Measurements from ENCODE around the gene SLC25A4. TPM values are rescaled to one million over a fixed set of nuclear protein-coding genes. Genes with fewer than 3 reads are reported as not detected.

SLC25A4 gene
- polyA plus RNA-seq, 3 donors = 0.07 TPM; not detected in 2

DNA sequence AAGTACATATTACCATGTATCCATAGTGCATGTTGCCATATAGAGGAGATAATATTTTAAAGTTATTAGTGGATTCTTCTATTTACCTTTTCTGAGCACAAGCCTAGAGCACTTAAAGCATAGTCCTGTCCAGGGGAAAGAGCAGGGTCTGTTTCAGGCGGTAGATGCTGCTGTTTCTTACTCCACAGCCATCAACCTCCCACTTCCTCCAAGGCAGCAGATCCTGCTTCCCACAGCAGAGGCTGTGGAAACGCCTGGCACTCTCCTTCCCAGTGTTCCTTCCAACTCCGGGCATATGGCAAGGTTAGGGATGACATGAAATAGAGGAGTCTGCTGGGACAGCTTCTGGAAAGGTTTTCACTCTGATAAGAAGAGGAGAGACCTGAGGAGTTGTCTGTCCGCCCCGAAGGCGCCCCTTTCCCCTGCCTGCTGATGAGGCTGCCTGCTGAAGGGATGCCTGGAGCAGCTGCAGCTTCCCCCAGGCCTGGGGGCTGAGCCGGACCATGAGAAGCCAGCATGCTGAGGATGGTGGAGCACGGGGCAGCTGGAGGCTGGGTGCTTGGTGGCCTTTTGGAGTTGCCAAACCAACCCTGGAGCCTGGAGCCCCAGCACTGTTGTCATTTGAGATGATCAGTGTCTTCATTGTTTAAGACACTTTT lies 43.9 kb upstream of the SLC25A4 start:
- peaks cover 7 to 10% (median 9%) of the 10 kb centered on the region in 3 donors for H3K27me3 Mint-ChIP-seq (ENCODE audit: low read depth in 3 of 3)
- DNase-seq = no peak
- WGBS (ENCODE audit: insufficient coverage) = 65% methylated on average over 5 of the region's 8 CpGs

DNA sequence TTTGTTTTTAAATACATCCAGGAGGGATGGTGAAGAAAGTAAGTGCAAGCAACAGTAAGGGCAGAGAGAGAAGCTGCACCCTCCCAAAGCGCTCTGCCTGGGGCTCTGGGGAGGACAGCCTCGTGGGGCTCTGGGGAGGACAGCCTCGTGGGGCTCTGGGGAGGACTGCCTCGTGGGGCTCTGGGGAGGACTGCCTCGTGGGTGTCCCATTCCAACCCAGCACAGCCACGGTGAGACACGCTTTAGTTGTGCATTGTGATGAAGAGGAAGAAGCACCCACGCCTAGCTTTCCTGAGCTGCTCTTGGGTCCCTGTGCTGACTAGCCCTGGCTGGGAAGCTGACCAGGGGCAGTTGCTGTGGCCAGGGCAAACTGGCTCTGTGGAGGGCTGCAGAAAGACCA lies 43.1 kb upstream of the SLC25A4 start:
- no peaks in the 10 kb centered on the region for H3K4me1 Mint-ChIP-seq
- intact Hi-C loops (cut with micrococcal nuclease) = no loop called here

More for the DNA sequence above, 43.9 kb upstream of the SLC25A4 start:
- H3K9ac ChIP-seq (ENCODE audit: insufficient read depth, low read length, poor library complexity, severe bottlenecking) = no peak overlapping the region
- H3K4me1 ChIP-seq (ENCODE audit: control insufficient read depth in 1 of 2, insufficient read depth in 2 of 2, low read length in 2 of 2) = no peaks in the 10 kb centered on the region
- H4K20me1 ChIP-seq (ENCODE audit: insufficient read depth, low read length) = no peaks in the 10 kb centered on the region
- H3K27me3 ChIP-seq (ENCODE audit: control insufficient read depth in 2 of 2, insufficient read depth in 2 of 2, low read length in 2 of 2) = no peaks in the 10 kb centered on the region
- intact Hi-C loops (cut with micrococcal nuclease) = no loop called here
- H2AFZ ChIP-seq (ENCODE audit: insufficient read depth, low read depth, low read length, poor library complexity, severe bottlenecking) = no peak overlapping the region
- peaks cover 0 to 1% (median 0%) of the 10 kb centered on the region in 7 donors for H3K9me3 Mint-ChIP-seq
- H3K4me2 ChIP-seq (replicated peaks; ENCODE audit: extremely low read depth, low read length, poor library complexity, severe bottlenecking) = no peak overlapping the region
- H3K4me3 ChIP-seq (replicated peaks in 1 of 3; ENCODE audit: low read depth in 2 of 3, low read length in 3 of 3) = no peak overlapping the region
- no peak overlapping the region for H3K27ac ChIP-seq (ENCODE audit: low read depth in 1 of 2, low read length in 2 of 2)
- no peaks in the 10 kb centered on the region for H3K36me3 Mint-ChIP-seq
- H3K27ac Mint-ChIP-seq = no peak overlapping the region
- no peaks in the 10 kb centered on the region for H3K4me1 Mint-ChIP-seq
- H3K36me3 ChIP-seq (replicated peaks in 1 of 2; ENCODE audit: control insufficient read depth in 1 of 2, insufficient read depth in 2 of 2, low read length in 2 of 2) = no peaks in the 10 kb centered on the region
- TF ChIP-seq, protein P1, sequence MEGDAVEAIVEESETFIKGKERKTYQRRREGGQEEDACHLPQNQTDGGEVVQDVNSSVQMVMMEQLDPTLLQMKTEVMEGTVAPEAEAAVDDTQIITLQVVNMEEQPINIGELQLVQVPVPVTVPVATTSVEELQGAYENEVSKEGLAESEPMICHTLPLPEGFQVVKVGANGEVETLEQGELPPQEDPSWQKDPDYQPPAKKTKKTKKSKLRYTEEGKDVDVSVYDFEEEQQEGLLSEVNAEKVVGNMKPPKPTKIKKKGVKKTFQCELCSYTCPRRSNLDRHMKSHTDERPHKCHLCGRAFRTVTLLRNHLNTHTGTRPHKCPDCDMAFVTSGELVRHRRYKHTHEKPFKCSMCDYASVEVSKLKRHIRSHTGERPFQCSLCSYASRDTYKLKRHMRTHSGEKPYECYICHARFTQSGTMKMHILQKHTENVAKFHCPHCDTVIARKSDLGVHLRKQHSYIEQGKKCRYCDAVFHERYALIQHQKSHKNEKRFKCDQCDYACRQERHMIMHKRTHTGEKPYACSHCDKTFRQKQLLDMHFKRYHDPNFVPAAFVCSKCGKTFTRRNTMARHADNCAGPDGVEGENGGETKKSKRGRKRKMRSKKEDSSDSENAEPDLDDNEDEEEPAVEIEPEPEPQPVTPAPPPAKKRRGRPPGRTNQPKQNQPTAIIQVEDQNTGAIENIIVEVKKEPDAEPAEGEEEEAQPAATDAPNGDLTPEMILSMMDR (IDR thresholded peaks at IDR 0.05) = no peak
- H3K79me2 ChIP-seq (ENCODE audit: insufficient read depth, low read length) = no peaks in the 10 kb centered on the region
- no peaks in the 10 kb centered on the region for H3K9me3 ChIP-seq (replicated peaks in 1 of 2; ENCODE audit: control insufficient read depth in 1 of 2, insufficient read depth in 1 of 2, low read length in 2 of 2)
- H3K4me3 Mint-ChIP-seq = no peak overlapping the region

More for the DNA sequence above, 43.1 kb upstream of the SLC25A4 start:
- no peak overlapping the region for H3K4me2 ChIP-seq (replicated peaks; ENCODE audit: extremely low read depth, low read length, poor library complexity, severe bottlenecking)
- H3K36me3 ChIP-seq (replicated peaks in 1 of 2; ENCODE audit: control insufficient read depth in 1 of 2, insufficient read depth in 2 of 2, low read length in 2 of 2) = no peaks in the 10 kb centered on the region
- no peaks in the 10 kb centered on the region for H3K36me3 Mint-ChIP-seq
- no peaks in the 10 kb centered on the region for H3K27me3 ChIP-seq (ENCODE audit: control insufficient read depth in 2 of 2, insufficient read depth in 2 of 2, low read length in 2 of 2)
- WGBS (ENCODE audit: insufficient coverage) = 83% methylated on average over 7 of the region's 8 CpGs
- no peaks in the 10 kb centered on the region for H3K9me3 ChIP-seq (replicated peaks in 1 of 2; ENCODE audit: control insufficient read depth in 1 of 2, insufficient read depth in 1 of 2, low read length in 2 of 2)
- H3K27ac Mint-ChIP-seq = no peak overlapping the region
- no peak for DNase-seq
- H3K4me3 Mint-ChIP-seq = no peak overlapping the region
- H3K9me3 Mint-ChIP-seq = peaks cover 0 to 1% (median 0%) of the 10 kb centered on the region in 7 donors
- H3K4me1 ChIP-seq (ENCODE audit: control insufficient read depth in 1 of 2, insufficient read depth in 2 of 2, low read length in 2 of 2) = no peaks in the 10 kb centered on the region
- no peak overlapping the region for H3K4me3 ChIP-seq (replicated peaks in 1 of 3; ENCODE audit: low read depth in 2 of 3, low read length in 3 of 3)
- H3K27ac ChIP-seq (ENCODE audit: low read depth in 1 of 2, low read length in 2 of 2) = no peak overlapping the region
- no peaks in the 10 kb centered on the region for H3K79me2 ChIP-seq (ENCODE audit: insufficient read depth, low read length)
- peaks cover 7 to 9% (median 8%) of the 10 kb centered on the region in 3 donors for H3K27me3 Mint-ChIP-seq (ENCODE audit: low read depth in 3 of 3)
- H4K20me1 ChIP-seq (ENCODE audit: insufficient read depth, low read length) = no peaks in the 10 kb centered on the region
- TF ChIP-seq, protein P1 (IDR thresholded peaks at IDR 0.05) = no peak
- H2AFZ ChIP-seq (ENCODE audit: insufficient read depth, low read depth, low read length, poor library complexity, severe bottlenecking) = no peak overlapping the region
- H3K9ac ChIP-seq (ENCODE audit: insufficient read depth, low read length, poor library complexity, severe bottlenecking) = no peak overlapping the region
